GM10248 (cell line): ENCODE data around the gene CMTR1.

Source experiments
- CTCF ChIA-PET: fragments of 300-600 bp; sonication (Branson Sonifier 250); formaldehyde crosslinking; extraction: SDS; loops from one replicate; lab custom pipeline; 2021; ENCODE audit warnings: antibody characterized with exemption; lab: Yijun Ruan, JAX
- POLR2A ChIA-PET: fragments of 350-650 bp; sonication (Branson Sonifier 250); formaldehyde crosslinking; extraction: SDS; loops from one replicate; lab custom pipeline; 2020; ENCODE audit warnings: antibody characterized with exemption; lab: Yijun Ruan, JAX
- DNase-seq: peaks from one replicate; pipeline ENCODE4 v3.0.0; 2012; ENCODE audit errors: extremely low spot score
- TF ChIP-seq, protein P1 (sequence below): IDR thresholded peaks from 2 replicates; pipeline ENCODE4 v1.5.1; 2012; ENCODE audit warnings: mild to moderate bottlenecking, low read depth; ENCODE audit errors: extremely low read depth, missing control alignments, control extremely low read depth

The CMTR1 gene

DNA sequence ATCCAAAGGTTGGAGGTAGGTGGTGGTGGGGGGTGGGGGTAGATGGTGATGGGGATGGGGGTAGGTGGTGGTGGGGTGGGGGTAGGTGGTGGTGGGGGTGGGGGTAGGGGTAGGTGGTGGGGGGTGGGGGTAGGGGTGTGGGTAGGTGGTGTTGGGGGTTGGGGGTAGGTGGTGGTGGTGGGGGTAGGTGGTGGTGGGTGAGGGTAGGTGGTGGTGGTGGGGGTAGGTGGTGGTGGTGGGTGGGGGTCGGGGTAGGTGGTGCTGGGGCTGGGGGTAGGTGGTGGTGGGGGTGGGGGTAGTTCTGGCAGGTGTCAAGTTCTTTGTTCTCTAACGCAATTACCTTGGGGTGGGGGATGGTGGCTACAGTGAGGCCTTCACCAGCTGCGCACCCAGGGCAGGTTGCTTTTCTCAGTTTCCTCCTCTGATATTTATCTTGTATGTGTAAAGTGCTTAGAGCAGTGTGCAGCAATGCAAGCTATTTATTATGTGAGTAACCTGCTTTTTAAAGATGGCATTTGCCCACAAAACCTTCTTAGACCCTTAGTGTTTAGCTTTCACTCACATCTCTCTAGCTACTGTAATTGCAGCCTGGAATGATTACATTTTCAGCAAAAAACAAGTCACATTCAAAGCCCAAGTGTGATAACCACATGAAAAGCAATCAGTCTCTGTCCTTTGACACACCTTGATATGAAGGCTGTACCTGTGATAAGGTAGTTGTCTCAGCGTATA, 74.8 kb downstream of the CMTR1 start:
- ChIA-PET POLR2A (no interaction called here), CTCF (interaction anchor here (1.4 to 2.3 kb wide), 4 partner anchors 11 to 58 kb away, joined by 5 to 13 read pairs (median 6); no protein-coding TSS in a partner anchor)
- DNase-seq, result no peak
- TF ChIP-seq, protein P1, sequence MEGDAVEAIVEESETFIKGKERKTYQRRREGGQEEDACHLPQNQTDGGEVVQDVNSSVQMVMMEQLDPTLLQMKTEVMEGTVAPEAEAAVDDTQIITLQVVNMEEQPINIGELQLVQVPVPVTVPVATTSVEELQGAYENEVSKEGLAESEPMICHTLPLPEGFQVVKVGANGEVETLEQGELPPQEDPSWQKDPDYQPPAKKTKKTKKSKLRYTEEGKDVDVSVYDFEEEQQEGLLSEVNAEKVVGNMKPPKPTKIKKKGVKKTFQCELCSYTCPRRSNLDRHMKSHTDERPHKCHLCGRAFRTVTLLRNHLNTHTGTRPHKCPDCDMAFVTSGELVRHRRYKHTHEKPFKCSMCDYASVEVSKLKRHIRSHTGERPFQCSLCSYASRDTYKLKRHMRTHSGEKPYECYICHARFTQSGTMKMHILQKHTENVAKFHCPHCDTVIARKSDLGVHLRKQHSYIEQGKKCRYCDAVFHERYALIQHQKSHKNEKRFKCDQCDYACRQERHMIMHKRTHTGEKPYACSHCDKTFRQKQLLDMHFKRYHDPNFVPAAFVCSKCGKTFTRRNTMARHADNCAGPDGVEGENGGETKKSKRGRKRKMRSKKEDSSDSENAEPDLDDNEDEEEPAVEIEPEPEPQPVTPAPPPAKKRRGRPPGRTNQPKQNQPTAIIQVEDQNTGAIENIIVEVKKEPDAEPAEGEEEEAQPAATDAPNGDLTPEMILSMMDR, result no peak

- ChIA-PET CTCF (interaction anchor here (1.0 to 2.1 kb wide), 2 partner anchors 19 to 28 kb away, joined by 3 to 6 read pairs; no protein-coding TSS in a partner anchor), POLR2A (no interaction called here)
- TF ChIP-seq, protein P1, result no peak
- DNase-seq, result no peak
These were observed 78.2 kb downstream of the CMTR1 start for GRCh38 chr6:37511201-37511600.

DNA sequence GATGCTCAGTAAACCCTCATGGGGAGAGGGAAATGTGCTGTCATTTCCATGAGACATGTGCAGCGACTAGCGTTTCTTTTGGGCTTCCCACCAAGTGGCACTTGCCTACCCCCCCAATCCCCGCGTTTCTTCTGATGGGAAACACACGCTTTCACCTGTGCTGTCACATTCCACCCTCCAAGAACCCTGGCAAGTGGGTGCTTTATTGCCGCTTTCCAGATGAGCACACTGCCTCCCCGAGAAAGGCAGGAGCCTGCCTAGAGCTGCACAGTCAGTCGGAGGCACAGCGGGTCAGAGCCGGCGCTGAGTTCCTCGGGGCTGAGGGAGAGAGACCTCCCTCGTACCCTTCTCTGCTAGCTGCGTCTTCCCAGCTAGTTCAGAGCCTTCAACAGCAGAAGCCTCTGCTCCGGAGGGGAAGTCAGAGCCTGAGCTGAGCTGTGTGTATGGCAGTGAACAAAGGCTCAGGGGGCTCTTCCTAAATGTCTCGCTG, 78.9 kb downstream of the CMTR1 start:
- TF ChIP-seq, protein P1, result no peak
- no peak for DNase-seq
- ChIA-PET CTCF (interaction anchor here (0.9 to 2.1 kb wide), 5 partner anchors 9 to 54 kb away, joined by 3 to 6 read pairs (median 4); no protein-coding TSS in a partner anchor), POLR2A (no interaction called here)

- ChIA-PET CTCF (interaction anchor here (0.9 to 2.1 kb wide), 4 partner anchors 10 to 54 kb away, joined by 3 to 6 read pairs (median 4); no protein-coding TSS in a partner anchor), POLR2A (no interaction called here)
- TF ChIP-seq, protein P1, result no peak
- DNase-seq, result no peak
These were observed 79.5 kb downstream of the CMTR1 start for GRCh38 chr6:37512400-37513011.

DNA sequence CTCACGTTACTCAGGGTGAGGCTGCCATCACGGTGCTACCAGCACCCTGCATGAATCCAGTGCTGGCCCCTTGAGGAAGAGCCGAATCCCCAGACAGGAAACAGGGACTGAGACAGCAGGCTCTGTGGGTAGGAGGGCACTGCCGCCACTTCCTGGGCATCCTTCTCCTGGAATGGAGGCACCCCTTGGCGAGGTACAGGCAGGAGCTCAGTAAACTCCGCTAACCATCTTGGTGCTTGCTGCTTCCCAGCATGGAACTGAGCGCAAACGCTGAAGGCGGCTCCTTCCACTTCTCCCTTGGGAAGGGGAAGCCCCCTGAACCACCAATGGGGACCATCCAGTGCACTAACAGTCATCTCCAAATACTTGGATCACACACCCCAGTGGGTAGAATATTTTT, 80.1 kb downstream of the CMTR1 start:
- ChIA-PET POLR2A (no interaction called here), CTCF (interaction anchor here (2.1 kb wide), 1 partner anchor 26 kb away, joined by 6 read pairs; no protein-coding TSS in a partner anchor)
- TF ChIP-seq, protein P1, result no peak
- no peak for DNase-seq

DNA sequence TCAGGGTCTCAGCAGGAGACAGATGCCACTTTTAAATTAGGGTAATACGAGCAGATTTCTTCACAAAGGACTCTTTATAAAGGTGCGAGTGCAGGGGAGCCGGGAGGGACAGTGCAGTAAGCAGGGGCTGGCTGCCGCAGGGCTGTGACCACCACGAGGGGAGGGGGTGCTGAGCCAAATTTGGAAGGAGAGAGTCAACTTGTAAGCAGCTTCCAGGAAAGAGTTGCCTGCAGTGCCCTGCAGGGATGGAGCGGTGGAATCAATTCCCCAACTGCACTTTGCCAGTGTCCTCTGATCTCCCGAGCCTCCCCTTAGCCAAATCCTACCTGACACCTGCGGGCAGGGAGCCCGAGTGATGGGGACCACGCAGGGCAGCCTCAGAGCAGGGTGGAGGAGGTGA, 80.6 kb downstream of the CMTR1 start:
- CTCF ChIA-PET, result no interaction called here
- POLR2A ChIA-PET, result no interaction called here
- DNase-seq, result no peak
- TF ChIP-seq, protein P1, result no peak
